Esophagus muscularis mucosa (tissue), 3 donors: ENCODE measurements around the gene HES4.
"Not testable (repeated sequence)": the region's sequence is repeated elsewhere in the genome, so short reads cannot be mapped to it uniquely, and the experiment has no call there.

ENCODE experiments used
- POLR2A ChIP-seq: fragments of 450-650 bp; IDR thresholded peaks from one replicate; pipeline ENCODE4 v1.6.1; 2017; ENCODE audit warnings: antibody characterized with exemption, moderate library complexity, mild to moderate bottlenecking, low read depth
- TF ChIP-seq, protein P1 (sequence below), 3 experiments: fragments of 200-600 bp in 2 of 3; fragments of 450-650 bp in 1 of 3; sonication (generic) in 2 of 3; IDR thresholded peaks; one replicate each; pipeline ENCODE4 v1.5.1; 2017 to 2019; ENCODE audit warnings: antibody characterized with exemption in 3 of 3, mild to moderate bottlenecking in 2 of 3, moderate library complexity in 1 of 3

DNA sequence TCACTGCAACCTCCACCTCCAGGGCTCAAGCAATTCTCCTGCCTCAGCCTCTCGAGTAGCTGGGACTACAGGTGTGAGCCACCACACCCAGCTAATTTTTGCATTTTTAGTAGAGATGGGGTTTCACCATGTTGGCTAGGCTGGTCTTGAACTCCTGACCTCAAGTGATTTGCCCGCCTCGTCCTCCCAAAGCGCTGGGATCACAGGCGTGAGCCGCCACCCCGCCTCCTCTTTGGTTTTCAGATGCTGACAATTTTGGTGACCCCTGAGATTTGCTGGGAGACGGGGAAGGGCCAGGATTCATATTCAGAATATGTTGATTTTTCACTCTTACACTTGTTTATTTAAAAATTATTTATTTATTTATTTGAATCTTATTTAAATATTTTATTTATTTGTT, 10.2 kb upstream of the HES4 start:
- TF ChIP-seq, protein P1, sequence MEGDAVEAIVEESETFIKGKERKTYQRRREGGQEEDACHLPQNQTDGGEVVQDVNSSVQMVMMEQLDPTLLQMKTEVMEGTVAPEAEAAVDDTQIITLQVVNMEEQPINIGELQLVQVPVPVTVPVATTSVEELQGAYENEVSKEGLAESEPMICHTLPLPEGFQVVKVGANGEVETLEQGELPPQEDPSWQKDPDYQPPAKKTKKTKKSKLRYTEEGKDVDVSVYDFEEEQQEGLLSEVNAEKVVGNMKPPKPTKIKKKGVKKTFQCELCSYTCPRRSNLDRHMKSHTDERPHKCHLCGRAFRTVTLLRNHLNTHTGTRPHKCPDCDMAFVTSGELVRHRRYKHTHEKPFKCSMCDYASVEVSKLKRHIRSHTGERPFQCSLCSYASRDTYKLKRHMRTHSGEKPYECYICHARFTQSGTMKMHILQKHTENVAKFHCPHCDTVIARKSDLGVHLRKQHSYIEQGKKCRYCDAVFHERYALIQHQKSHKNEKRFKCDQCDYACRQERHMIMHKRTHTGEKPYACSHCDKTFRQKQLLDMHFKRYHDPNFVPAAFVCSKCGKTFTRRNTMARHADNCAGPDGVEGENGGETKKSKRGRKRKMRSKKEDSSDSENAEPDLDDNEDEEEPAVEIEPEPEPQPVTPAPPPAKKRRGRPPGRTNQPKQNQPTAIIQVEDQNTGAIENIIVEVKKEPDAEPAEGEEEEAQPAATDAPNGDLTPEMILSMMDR (IDR thresholded peaks at IDR 0.05) = not testable (repeated sequence)
- TF ChIP-seq POLR2A = not testable (repeated sequence)
